LNCAP (cell line): ENCODE measurements around the gene RPP38.

Experiments used
- CTCF ChIP-seq: fragments of 450-650 bp; IDR thresholded peaks from 2 replicates; pipeline ENCODE4 v1.5.1; 2017; ENCODE audit warnings: mild to moderate bottlenecking

The RPP38 gene

GRCh38 chr10:15067154-15067553, 30.0 kb upstream of the RPP38 start:
- no peak for TF ChIP-seq CTCF

GRCh38 chr10:15068802-15069201, 28.4 kb upstream of the RPP38 start:
- no peak for TF ChIP-seq CTCF

- no peak for TF ChIP-seq CTCF
Measured at GRCh38 chr10:15069230-15069629, 27.9 kb upstream of the RPP38 start.

GRCh38 chr10:15072358-15072757, 24.8 kb upstream of the RPP38 start:
- TF ChIP-seq CTCF: no peak

GRCh38 chr10:15075421-15075820, 21.7 kb upstream of the RPP38 start:
- no peak for TF ChIP-seq CTCF

GRCh38 chr10:15083674-15084501, 13.3 kb upstream of the RPP38 start:
- no peak for TF ChIP-seq CTCF

GRCh38 chr10:15084502-15084922, 12.6 kb upstream of the RPP38 start:
- peak; percentile 15; the same call in 1 of the 2 replicates for TF ChIP-seq CTCF
